ENCODE measurements around the gene CACNG8. TPM values are rescaled to one million over a fixed set of nuclear protein-coding genes. Genes with fewer than 3 reads are reported as not detected.
A peak's percentile ranks its signal among the peaks of the same experiment; 100 is the strongest.

CACNG8 gene
- total RNA-seq, 2 experiments from 2014 or later, result 0.05 TPM; not detected in 1

DNA sequence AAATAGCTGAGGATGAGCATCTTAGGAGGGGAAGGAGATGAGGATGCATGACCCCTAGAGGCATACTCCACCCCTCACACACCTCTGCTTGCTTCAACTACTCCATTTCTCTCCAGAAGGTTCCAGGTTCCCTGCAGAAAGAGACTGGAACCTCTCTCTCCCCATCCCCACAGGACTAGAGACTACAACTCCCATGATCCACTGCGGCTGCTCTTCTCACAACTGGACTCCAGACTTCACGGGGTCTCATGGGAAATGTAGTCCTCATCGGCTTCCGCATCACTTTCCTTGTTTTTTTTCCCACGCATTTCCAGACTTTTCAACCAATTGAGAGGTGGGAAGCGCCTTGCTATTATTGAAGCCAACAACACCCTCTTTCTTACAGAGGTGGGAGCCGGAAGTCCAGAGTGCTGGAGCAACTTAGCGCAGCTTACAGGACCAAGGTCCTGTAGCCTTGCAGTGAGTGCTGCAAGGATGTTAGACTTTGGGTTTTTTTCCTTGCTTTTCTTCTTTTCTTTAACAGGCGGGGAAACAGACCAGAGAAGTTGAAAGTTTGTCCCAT lies 14.8 kb downstream of the CACNG8 start:
- DNase-seq, result peak; percentile 65
- POLR2A ChIA-PET, result no interaction called here
- Mint-ChIP-seq H3K27ac (no peak overlapping the region), H3K27me3 (peaks cover 42% of the 10 kb centered on the region), H3K9me3 (peaks cover 6% of the 10 kb centered on the region), H3K36me3 (ENCODE audit: low read depth) (peaks cover 22% of the 10 kb centered on the region), H3K4me1 (peaks cover 25% of the 10 kb centered on the region), H3K4me3 (peak overlapping the region; percentile 45)
- CTCF ChIA-PET, result interaction anchor here (1.7 kb wide), 1 partner anchor 46 kb away, joined by 4 read pairs; no protein-coding TSS in a partner anchor

DNA sequence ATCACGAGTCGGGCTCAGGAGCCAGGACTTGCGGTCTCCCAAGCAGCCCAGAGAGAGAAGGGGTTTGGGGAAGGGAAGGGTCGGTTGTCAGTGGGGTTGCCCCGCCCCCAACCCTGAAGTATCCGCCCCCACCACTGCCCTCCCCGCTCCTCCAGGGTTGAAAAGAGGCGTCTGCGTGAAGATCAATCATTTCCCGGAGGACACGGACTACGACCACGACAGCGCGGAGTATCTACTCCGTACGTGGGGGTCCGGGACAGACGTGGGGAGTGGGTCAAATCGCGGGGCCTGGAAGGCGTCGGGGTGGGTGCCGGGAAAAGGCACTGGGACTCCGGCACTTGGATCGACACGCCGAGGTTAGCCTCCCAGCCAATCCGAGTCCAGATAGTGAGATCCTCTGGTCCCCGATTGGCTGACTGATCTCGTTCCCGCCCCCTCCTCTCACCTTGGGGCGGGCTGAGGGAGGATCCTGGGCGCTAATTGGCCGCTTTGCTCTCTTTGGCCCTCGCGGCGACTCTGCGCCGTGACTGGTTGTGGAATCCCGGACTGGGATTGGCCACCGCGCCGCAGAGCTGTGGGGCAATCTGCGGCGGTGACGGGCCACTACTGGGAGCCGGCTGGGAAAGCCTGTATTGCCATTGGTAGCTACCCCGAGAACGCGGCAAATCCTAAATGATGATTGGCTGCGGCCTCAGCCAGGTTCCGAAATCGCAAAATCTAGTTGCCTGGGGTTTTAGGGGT lies 15.4 kb downstream of the CACNG8 start:
- H3K4me3 Mint-ChIP-seq, result peak overlapping the region; percentile 45
- peaks cover 25% of the 10 kb centered on the region for H3K4me1 Mint-ChIP-seq
- H3K36me3 Mint-ChIP-seq (ENCODE audit: low read depth), result peaks cover 22% of the 10 kb centered on the region
- DNase-seq, result peak; percentile 24
- POLR2A ChIA-PET, result no interaction called here
- H3K27ac Mint-ChIP-seq, result no peak overlapping the region
- CTCF ChIA-PET, result no interaction called here
- H3K9me3 Mint-ChIP-seq, result peaks cover 6% of the 10 kb centered on the region
- H3K27me3 Mint-ChIP-seq, result peaks cover 42% of the 10 kb centered on the region

DNA sequence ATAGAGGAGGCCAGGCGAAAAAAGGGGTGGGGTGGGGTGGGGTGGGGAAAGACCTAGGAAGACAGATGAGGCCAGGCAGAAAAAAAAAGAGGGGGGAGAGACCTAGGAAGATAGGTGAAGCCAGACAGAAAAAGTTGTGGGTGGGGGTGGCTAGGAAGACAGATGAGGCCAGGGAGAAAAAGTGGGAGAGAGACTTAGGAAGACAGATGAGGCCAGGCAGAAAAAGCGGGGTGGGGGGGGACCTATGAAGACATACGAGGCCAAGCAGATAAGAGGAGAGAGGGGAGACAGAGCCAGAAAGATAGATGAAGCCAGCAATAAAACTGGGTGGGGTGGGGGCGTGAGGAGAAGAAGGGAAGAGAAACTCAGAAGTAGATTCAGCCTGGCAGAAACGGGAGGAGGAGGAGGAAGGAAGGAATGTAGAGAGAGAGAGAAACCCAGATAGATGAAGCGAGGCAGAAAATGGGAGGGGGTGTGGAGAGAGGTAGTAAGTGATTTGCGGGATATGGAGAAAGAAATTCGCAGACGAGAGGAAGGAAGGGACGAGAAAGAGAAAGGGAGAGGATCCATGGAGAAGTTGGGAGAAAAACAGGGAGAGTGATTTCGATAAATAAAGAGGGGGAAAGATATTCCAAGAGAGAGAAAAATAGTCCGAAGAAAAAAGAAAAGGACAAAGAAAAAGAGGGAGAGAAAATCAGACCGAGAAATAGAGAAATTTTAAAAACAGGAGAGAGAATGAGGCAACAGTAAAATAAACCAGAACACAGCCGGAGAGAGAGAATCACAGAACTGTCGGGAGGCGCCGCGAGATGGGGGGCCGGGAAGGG lies 16.5 kb downstream of the CACNG8 start:
- ChIA-PET POLR2A (no interaction called here), CTCF (no interaction called here)
- Mint-ChIP-seq H3K27ac (no peak overlapping the region), H3K27me3 (peaks cover 42% of the 10 kb centered on the region), H3K36me3 (ENCODE audit: low read depth) (peaks cover 22% of the 10 kb centered on the region), H3K9me3 (peaks cover 6% of the 10 kb centered on the region), H3K4me3 (peak overlapping the region; percentile 44), H3K4me1 (peaks cover 25% of the 10 kb centered on the region)
- no peak for DNase-seq

DNA sequence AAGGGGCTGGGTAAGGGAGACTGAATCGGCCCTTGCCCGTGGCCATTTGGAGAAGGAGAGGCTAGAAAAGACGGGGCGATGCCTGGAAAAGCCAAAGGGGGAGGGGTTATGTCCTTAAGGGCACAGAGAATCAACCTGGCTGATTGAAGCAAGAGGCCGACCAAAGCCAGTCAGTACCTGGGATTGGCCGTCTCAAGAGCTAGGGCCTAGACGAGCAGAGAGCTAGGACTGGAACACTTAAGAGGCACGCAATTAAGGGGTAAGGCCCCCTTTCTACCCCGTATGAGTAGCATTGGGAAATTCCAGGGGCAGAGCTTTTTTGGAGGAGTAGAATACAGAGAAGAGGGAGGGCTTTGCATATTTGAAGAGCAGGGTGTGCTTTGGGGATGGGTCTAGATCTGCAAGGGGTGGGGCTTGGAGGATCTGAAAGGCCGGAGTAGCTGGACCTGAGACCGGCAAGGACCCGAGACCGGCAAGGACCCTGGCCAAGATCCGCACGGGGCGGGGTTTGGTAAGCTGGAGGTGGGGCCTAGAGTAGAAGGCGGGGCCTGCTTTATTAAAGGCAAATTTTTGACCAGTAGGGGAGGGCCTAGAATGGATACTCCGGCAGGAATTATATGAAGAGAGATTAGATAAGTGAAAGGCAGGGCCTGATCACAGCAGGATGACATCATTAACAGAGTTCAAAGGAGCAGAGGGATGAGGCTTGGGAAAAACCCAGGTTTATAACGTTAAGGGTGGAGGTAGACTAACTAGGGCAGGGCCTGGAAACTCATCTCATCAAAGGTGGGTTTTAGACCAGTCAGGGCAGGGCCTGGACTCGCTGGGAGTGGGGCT lies 18.0 kb downstream of the CACNG8 start:
- H3K36me3 Mint-ChIP-seq (ENCODE audit: low read depth), result peaks cover 22% of the 10 kb centered on the region
- POLR2A ChIA-PET, result no interaction called here
- H3K4me3 Mint-ChIP-seq, result no peak overlapping the region
- no peak for DNase-seq
- H3K4me1 Mint-ChIP-seq, result peaks cover 25% of the 10 kb centered on the region
- H3K27me3 Mint-ChIP-seq, result peaks cover 42% of the 10 kb centered on the region
- no peak overlapping the region for H3K27ac Mint-ChIP-seq
- H3K9me3 Mint-ChIP-seq, result peaks cover 6% of the 10 kb centered on the region
- CTCF ChIA-PET, result interaction anchor here (1.6 kb wide), 1 partner anchor 43 kb away, joined by 8 read pairs; no protein-coding TSS in a partner anchor

DNA sequence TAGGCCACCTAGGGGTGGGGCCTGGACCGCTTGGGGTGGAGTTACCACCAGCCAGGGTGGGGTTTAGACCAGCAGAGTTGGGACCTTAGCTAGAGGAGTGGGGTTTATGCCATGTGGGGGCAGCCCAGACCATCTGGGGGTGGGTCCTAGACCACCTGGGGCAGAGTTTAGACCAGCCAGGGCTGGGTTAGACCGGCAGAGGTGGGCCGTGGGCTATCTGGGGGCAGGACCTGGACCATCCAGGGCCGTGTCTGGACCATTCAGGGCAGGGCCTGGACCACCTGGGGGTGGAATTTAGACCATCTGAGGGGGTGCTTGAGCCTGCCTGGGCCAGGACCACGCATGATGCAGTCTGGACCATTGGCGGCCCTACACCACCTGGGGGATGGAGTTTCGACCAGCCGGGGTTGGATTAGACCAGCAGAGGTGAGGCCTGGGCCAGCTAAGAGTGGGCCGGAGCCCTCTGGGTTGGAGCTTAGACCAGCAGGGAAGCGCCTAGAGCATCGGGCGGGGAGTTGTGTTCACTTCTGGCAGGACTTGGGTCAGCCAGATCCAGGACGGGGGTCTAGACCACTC lies 18.7 kb downstream of the CACNG8 start:
- Mint-ChIP-seq H3K4me3 (peak overlapping the region; percentile 24), H3K27ac (no peak overlapping the region), H3K36me3 (ENCODE audit: low read depth) (peaks cover 22% of the 10 kb centered on the region), H3K4me1 (peaks cover 25% of the 10 kb centered on the region), H3K27me3 (peaks cover 42% of the 10 kb centered on the region), H3K9me3 (peaks cover 6% of the 10 kb centered on the region)
- POLR2A ChIA-PET, result no interaction called here
- DNase-seq, result no peak
- CTCF ChIA-PET, result interaction anchor here (1.6 kb wide), 1 partner anchor 42 kb away, joined by 8 read pairs; no protein-coding TSS in a partner anchor

DNA sequence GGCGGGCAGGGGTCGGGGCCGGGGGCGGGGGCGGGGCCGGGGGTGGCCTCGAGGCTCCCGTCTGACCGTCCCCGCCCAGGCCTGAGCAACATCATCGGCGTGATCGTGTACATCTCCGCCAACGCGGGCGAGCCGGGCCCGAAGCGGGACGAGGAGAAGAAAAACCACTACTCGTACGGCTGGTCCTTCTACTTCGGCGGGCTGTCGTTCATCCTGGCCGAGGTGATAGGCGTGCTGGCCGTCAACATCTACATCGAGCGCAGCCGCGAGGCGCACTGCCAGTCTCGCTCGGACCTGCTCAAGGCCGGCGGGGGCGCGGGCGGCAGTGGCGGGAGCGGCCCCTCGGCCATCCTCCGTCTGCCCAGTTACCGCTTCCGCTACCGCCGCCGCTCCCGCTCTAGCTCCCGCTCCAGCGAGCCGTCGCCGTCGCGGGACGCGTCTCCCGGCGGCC lies 19.3 kb downstream of the CACNG8 start:
- Mint-ChIP-seq H3K27ac (no peak overlapping the region), H3K4me3 (no peak overlapping the region), H3K27me3 (peaks cover 39% of the 10 kb centered on the region), H3K36me3 (ENCODE audit: low read depth) (peaks cover 22% of the 10 kb centered on the region), H3K4me1 (peaks cover 25% of the 10 kb centered on the region), H3K9me3 (peaks cover 6% of the 10 kb centered on the region)
- CTCF ChIA-PET, result no interaction called here
- no peak for DNase-seq
- POLR2A ChIA-PET, result no interaction called here

DNA sequence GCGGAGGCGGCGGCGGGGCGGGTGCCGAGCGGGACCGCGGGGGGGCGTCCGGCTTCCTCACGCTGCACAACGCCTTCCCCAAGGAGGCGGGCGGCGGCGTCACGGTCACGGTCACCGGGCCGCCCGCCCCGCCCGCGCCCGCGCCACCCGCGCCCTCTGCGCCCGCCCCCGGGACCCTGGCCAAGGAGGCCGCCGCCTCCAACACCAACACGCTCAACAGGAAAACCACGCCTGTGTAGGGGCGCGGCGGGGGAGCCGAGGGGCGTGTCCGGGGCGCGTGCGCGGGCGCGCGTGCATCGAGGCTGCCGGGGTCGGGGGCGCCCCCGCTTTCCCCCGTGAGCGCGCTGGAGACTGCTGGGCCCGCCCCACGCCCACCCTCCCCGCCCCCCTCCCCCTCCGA lies 19.9 kb downstream of the CACNG8 start:
- peaks cover 6% of the 10 kb centered on the region for H3K9me3 Mint-ChIP-seq
- peaks cover 20% of the 10 kb centered on the region for H3K36me3 Mint-ChIP-seq (ENCODE audit: low read depth)
- DNase-seq, result no peak
- peaks cover 22% of the 10 kb centered on the region for H3K4me1 Mint-ChIP-seq
- POLR2A ChIA-PET, result no interaction called here
- no peak overlapping the region for H3K4me3 Mint-ChIP-seq
- peaks cover 35% of the 10 kb centered on the region for H3K27me3 Mint-ChIP-seq
- CTCF ChIA-PET, result no interaction called here
- H3K27ac Mint-ChIP-seq, result no peak overlapping the region

DNA sequence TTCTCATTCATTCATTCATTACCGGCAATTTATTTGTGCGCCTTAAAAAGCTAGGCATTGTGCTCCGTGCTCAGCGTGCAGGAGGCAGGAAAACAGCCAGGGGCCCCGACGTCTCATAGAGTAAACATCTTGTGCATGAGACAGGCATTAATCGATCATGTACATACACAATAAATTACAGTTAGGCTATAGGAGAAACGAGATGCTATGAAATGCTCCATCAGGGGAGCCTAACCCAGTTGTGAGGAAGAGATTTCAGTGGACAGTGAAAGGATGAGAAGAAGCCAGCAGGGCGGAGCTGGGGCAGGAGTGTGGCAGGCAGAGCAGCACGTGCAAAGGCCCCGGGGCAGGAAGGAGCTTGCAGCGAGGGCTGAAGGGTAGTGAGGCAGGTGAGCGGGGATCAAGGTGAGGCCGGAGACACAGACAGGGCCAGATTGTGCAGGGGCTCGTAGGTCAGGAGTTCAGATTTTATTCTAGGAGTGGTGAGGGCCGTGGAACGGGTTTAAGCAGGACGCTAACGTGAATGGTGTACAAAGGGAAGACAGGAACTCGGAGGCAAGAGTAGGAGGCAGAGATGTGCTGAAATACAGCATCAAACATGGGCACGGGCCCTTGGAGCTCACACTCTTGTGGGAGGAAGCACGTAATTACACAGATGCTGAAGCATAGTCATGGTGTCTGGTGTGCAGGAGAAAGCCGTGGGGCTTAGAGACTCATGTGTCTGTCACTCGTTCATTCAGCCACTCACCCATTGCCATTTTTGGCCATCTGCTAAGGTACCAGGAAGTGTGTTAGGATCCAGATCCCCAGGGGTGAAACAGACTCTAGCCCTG lies 20.9 kb downstream of the CACNG8 start:
- peaks cover 17% of the 10 kb centered on the region for H3K4me1 Mint-ChIP-seq
- CTCF ChIA-PET, result no interaction called here

DNA sequence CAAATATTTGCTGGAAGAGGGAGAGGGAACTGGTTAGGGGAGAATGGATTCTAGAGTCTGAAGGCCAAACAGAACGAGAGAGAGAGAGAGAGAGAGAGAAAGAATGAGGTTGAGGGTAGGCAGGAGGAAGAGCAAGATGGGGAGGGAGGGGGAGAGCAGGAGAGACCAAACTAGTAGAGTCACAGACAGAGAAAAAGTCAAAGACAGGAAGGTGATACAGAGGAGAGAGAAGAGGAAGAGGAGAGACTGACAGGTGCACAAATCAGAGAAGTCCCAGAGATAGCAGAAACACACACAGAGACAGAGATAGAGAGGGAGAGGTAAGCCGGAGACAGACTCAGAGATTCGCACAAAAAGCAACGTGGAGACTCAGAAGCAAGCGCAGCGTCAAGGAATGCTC lies 23.1 kb downstream of the CACNG8 start:
- H3K9me3 Mint-ChIP-seq, result no peaks in the 10 kb centered on the region
- ChIA-PET CTCF (no interaction called here), POLR2A (no interaction called here)
- no peak for DNase-seq
- peaks cover 3% of the 10 kb centered on the region for H3K36me3 Mint-ChIP-seq (ENCODE audit: low read depth)
- H3K4me3 Mint-ChIP-seq, result no peak overlapping the region
- peaks cover 4% of the 10 kb centered on the region for H3K4me1 Mint-ChIP-seq
- H3K27ac Mint-ChIP-seq, result no peak overlapping the region
- peaks cover 17% of the 10 kb centered on the region for H3K27me3 Mint-ChIP-seq

More for the DNA sequence above, 20.9 kb downstream of the CACNG8 start:
- POLR2A ChIA-PET, result no interaction called here
- H3K27ac Mint-ChIP-seq, result no peak overlapping the region
- H3K9me3 Mint-ChIP-seq, result peaks cover 6% of the 10 kb centered on the region
- peaks cover 30% of the 10 kb centered on the region for H3K27me3 Mint-ChIP-seq
- no peak for DNase-seq
- H3K36me3 Mint-ChIP-seq (ENCODE audit: low read depth), result peaks cover 16% of the 10 kb centered on the region
- H3K4me3 Mint-ChIP-seq, result no peak overlapping the region

DNA sequence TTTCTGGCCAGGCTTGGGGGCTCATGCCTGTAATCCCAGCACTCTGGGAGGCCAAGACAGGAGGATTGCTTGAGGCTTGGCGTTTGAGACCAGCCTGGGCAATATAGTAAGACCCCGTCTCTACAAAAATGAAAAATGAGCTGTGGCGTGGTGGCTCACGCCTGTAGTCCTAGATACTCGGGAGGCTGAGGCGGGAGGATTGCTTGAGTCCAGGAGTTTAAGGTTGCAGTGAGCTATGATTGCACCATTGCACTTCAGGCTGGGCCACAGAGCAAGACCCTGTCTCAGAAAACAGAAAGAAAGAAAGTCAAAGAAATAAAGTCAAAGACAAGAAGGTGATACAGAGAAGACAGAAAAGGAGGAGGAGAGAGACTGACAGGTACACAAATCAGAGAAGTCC lies 26.2 kb downstream of the CACNG8 start:
- peaks cover 24% of the 10 kb centered on the region for H3K27me3 Mint-ChIP-seq
- H3K9me3 Mint-ChIP-seq, result no peaks in the 10 kb centered on the region
- no peaks in the 10 kb centered on the region for H3K36me3 Mint-ChIP-seq (ENCODE audit: low read depth)
- ChIA-PET POLR2A (no interaction called here), CTCF (no interaction called here)
- no peak overlapping the region for H3K27ac Mint-ChIP-seq
- no peaks in the 10 kb centered on the region for H3K4me1 Mint-ChIP-seq
- no peak for DNase-seq
- H3K4me3 Mint-ChIP-seq, result no peak overlapping the region

DNA sequence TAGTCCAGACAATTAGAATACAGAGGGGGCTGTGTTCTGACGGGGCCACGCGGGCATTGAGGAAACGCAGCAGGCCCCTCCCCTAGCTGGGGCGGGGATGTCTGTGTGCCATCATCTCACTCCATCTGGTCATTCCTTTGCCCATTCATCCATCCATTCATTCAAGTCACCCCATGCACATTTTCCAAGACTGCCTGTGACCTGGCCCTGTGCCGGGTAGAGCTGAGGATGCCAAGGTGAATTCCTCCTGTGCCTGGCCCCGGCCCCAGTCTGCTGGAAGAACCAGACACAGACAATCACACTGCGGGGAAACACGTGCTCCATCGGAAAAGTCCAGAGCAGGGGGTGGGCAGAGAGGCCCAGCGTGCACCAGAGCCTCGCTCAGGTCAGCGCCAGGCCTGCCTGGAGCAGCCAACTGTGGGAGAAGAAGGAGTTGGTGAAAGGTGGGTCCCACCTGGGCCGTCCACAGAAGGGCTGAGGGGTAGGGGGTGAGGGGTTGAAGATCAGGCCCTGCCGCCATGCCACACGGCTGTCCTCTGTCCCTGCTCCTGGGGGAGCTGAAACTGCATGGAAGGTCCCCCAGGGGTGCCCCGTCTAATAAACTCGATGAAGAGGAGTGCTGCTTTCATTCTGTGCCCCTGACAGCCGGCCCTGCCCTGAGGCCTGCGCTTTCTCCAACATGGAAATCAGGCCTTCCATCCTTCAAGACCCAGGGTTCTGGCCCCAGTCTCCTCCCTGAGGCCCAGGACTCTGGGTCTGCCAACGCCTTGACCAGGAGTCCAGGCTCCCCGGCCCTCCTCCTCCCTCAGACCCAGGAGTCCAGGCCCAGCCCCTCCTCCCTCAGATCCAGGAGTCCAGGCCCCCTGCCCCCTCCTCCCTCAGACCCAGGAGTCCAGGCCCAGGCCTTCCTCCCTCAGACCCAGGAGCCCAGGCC lies 27.1 kb downstream of the CACNG8 start:
- H3K36me3 Mint-ChIP-seq (ENCODE audit: low read depth), result no peaks in the 10 kb centered on the region
- H3K4me3 Mint-ChIP-seq, result no peak overlapping the region
- ChIA-PET POLR2A (no interaction called here), CTCF (no interaction called here)
- H3K9me3 Mint-ChIP-seq, result no peaks in the 10 kb centered on the region
- no peak for DNase-seq
- no peaks in the 10 kb centered on the region for H3K4me1 Mint-ChIP-seq
- H3K27me3 Mint-ChIP-seq, result peaks cover 33% of the 10 kb centered on the region
- H3K27ac Mint-ChIP-seq, result no peak overlapping the region

Measured in activated CD4-positive, alpha-beta memory T cell treated with anti-CD3 and anti-CD28 coated beads, Interleukin-2, amount 10 ng/mL, durations not matched to agents 7 days and 5 days (primary cell).